ENCODE results near the gene NMU. TPM values are rescaled to one million over a fixed set of nuclear protein-coding genes. Genes with fewer than 3 reads are reported as not detected.

Gene NMU
- total and polyA plus RNA-seq, 9 of the 15 experiments (the other 6 are each of a cell fraction or from before 2014, with no cell fraction given): 73.8 to 846 (median 599) TPM

GRCh38 chr4:55598641-55599040 lies 37.5 kb downstream of the NMU start:
- H3K79me2 ChIP-seq (ENCODE audit: control insufficient read depth, insufficient read depth, low read length): no peaks in the 10 kb centered on the region
- ATAC-seq: no peak
- H3K4me2 ChIP-seq (ENCODE audit: insufficient read depth, low read length): no peak overlapping the region
- H4K20me1 ChIP-seq (replicated peaks; ENCODE audit: control insufficient read depth, insufficient read depth, low read length): no peaks in the 10 kb centered on the region
- H3K9ac ChIP-seq (ENCODE audit: insufficient read depth in 1 of 2, low read depth in 2 of 2, low read length in 2 of 2): no peak overlapping the region
- ChIA-PET POLR2A (no interaction called here), CTCF (ENCODE audit: low intra/inter-chr PET ratio) (no interaction called here)
- no peaks in the 10 kb centered on the region for H3K9me1 ChIP-seq (ENCODE audit: control insufficient read depth, insufficient read depth, low read length)
- BruUV-seq (replicated peaks): no TSS peak
- intact Hi-C loops (cut with micrococcal nuclease): no loop called here
- peaks cover 84% of the 10 kb centered on the region for H3K36me3 ChIP-seq (ENCODE audit: control insufficient read depth, insufficient read depth, low read length)
- H3K27ac ChIP-seq (ENCODE audit: extremely low read depth, low read depth, low read length): no peak overlapping the region
- TF ChIP-seq ZC3H11A (IDR thresholded peaks at IDR 0.05; ENCODE audit: low read depth, low read length) (no peak), ZNF431 (CRISPR knock-in tag; IDR thresholded peaks at IDR 0.05) (no peak), POLR2H (tag; IDR thresholded peaks at IDR 0.05; ENCODE audit: low read depth) (peak; percentile 26; the same call in 1 of the 2 replicates), CEBPB (tag; IDR thresholded peaks at IDR 0.05) (peak; percentile 62), PRMT5 (CRISPR knock-in tag; IDR thresholded peaks at IDR 0.05) (no peak), CEBPG (CRISPR knock-in tag; IDR thresholded peaks at IDR 0.05) (no peak), CEBPG (tag; conservative IDR thresholded peaks at IDR 0.05 in 1 of 2, IDR thresholded peaks at IDR 0.05 in 1 of 2) (0 out of 4 replicates have a peak, but pooled peaks of 1 of the 2 experiments have one; percentile 13), CREM (IDR thresholded peaks at IDR 0.05; ENCODE audit: low read depth) (no peak), SIN3A (IDR thresholded peaks at IDR 0.05; ENCODE audit: borderline replicate concordance in 2 of 2, control insufficient read depth in 1 of 2, low read depth in 2 of 2, low read length in 2 of 2) (no peak)
- TF ChIP-seq, protein P1, sequence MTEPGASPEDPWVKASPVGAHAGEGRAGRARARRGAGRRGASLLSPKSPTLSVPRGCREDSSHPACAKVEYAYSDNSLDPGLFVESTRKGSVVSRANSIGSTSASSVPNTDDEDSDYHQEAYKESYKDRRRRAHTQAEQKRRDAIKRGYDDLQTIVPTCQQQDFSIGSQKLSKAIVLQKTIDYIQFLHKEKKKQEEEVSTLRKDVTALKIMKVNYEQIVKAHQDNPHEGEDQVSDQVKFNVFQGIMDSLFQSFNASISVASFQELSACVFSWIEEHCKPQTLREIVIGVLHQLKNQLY (CRISPR knock-in tag; conservative IDR thresholded peaks at IDR 0.05): no peak
- DNase-seq (ENCODE audit: extremely low read depth in 1 of 4, low spot score in 3 of 4): no peak
- in situ Hi-C loops (cut with MboI): no loop called here
- no peaks in the 10 kb centered on the region for H3K9me3 ChIP-seq (replicated peaks; ENCODE audit: control insufficient read depth, insufficient read depth, low read depth, low read length)
- H3K27me3 ChIP-seq (ENCODE audit: control insufficient read depth in 2 of 2, insufficient read depth in 2 of 2, low read length in 2 of 2): no peaks in the 10 kb centered on the region
- H3K4me3 ChIP-seq: no peak overlapping the region
- WGBS (ENCODE audit: insufficient coverage, low coverage, missing lambda C conversion rate): 100% methylated on average over 2 of the region's 2 CpGs
- H2AFZ ChIP-seq (ENCODE audit: low read depth, low read length): no peak overlapping the region
- peak; percentile 49 for FAIRE-seq
- no peaks in the 10 kb centered on the region for H3K4me1 ChIP-seq (replicated peaks in 1 of 2; ENCODE audit: control insufficient read depth in 2 of 2, insufficient read depth in 2 of 2, low read length in 2 of 2)

Data from K562 (cell line).